Activated naive CD4-positive, alpha-beta T cell treated with Interleukin-2 at 50 U/mL for 16 hours (primary cell): Measurements from ENCODE around the gene ZNF548.
"Not testable (repeated sequence)": the region's sequence is repeated elsewhere in the genome, so short reads cannot be mapped to it uniquely, and the experiment has no call there.

Experiments used
- DNase-seq: peaks from one replicate; pipeline ENCODE4 v3.0.0-alpha.2; 2020

ZNF548 gene

GRCh38 chr19:57389730-57390598 lies at the start of gene ZNF548:
Gene ZNF548 (plus strand): TSS chr19:57389854. CDS start chr19:57390100, 246 bp downstream.
- DNase-seq = peak; percentile 99

GRCh38 chr19:57342582-57342981 lies 47.1 kb upstream of the ZNF548 start:
- DNase-seq = no peak

- no peak for DNase-seq
These were observed 41.5 kb upstream of the ZNF548 start for GRCh38 chr19:57348136-57348535.

- DNase-seq = peak; percentile 85
These were observed 38.5 kb upstream of the ZNF548 start, which contains the start of gene ZNF304 for GRCh38 chr19:57350877-57351805. Gene ZNF304 (plus strand): TSS chr19:57351271. CDS start chr19:57351665, 394 bp downstream.

- DNase-seq = no peak
These were observed 37.8 kb upstream of the ZNF548 start for GRCh38 chr19:57351867-57352266.

- no peak for DNase-seq
These were observed 33.7 kb upstream of the ZNF548 start for GRCh38 chr19:57355916-57356315.

- DNase-seq = no peak
These were observed 32.2 kb upstream of the ZNF548 start for GRCh38 chr19:57357406-57357805.

GRCh38 chr19:57359300-57359699 lies 30.4 kb upstream of the ZNF548 start:
- DNase-seq = no peak

- DNase-seq = no peak
These were observed 27.2 kb upstream of the ZNF548 start for GRCh38 chr19:57362419-57362818.

GRCh38 chr19:57362997-57363687 lies 26.5 kb upstream of the ZNF548 start, which contains the start of the genes TRAPPC2B and ZNF547:
Gene TRAPPC2B (plus strand): TSS chr19:57363551. CDS start chr19:57364834, 1,283 bp downstream.
Gene ZNF547 (plus strand): TSS chr19:57363551. CDS start chr19:57368556, 5,005 bp downstream.
- peak; percentile 99 for DNase-seq

GRCh38 chr19:57363688-57364181 lies 25.9 kb upstream of the ZNF548 start:
- no peak for DNase-seq

GRCh38 chr19:57366776-57367175 lies 22.9 kb upstream of the ZNF548 start:
- DNase-seq = no peak

GRCh38 chr19:57374179-57374578 lies 15.5 kb upstream of the ZNF548 start:
- DNase-seq = no peak

- DNase-seq = not testable (repeated sequence)
These were observed 15.0 kb upstream of the ZNF548 start for GRCh38 chr19:57374647-57375046.

- DNase-seq = no peak
These were observed 13.5 kb upstream of the ZNF548 start for GRCh38 chr19:57376151-57376550.

- no peak for DNase-seq
These were observed 12.0 kb upstream of the ZNF548 start for GRCh38 chr19:57377498-57378146.

GRCh38 chr19:57380923-57381322 lies 8.7 kb upstream of the ZNF548 start:
- DNase-seq = no peak

- no peak for DNase-seq
These were observed 6.7 kb upstream of the ZNF548 start for GRCh38 chr19:57382806-57383488.

- no peak for DNase-seq
These were observed 392 bp upstream of the ZNF548 start for GRCh38 chr19:57389194-57389729.

- DNase-seq = no peak
These were observed 6.1 kb downstream of the ZNF548 start for GRCh38 chr19:57395710-57396109.

GRCh38 chr19:57398868-57399267 lies 9.2 kb downstream of the ZNF548 start:
- no peak for DNase-seq
